GM18507 (cell line): Measurements from ENCODE around the gene UQCRC1.
A peak's percentile ranks its signal among the peaks of the same experiment; 100 is the strongest.

Experiments used
- DNase-seq: peaks from one replicate; pipeline ENCODE4 v3.0.0; 2011; ENCODE audit warnings: low read depth; ENCODE audit not compliant: insufficient read length; ENCODE audit errors: extremely low spot score
- FAIRE-seq: peaks from 2 replicates; lab custom pipeline; 2011; peaks lifted over from hg19 to GRCh38; lab: Jason Lieb, UNC

UQCRC1 gene

DNA sequence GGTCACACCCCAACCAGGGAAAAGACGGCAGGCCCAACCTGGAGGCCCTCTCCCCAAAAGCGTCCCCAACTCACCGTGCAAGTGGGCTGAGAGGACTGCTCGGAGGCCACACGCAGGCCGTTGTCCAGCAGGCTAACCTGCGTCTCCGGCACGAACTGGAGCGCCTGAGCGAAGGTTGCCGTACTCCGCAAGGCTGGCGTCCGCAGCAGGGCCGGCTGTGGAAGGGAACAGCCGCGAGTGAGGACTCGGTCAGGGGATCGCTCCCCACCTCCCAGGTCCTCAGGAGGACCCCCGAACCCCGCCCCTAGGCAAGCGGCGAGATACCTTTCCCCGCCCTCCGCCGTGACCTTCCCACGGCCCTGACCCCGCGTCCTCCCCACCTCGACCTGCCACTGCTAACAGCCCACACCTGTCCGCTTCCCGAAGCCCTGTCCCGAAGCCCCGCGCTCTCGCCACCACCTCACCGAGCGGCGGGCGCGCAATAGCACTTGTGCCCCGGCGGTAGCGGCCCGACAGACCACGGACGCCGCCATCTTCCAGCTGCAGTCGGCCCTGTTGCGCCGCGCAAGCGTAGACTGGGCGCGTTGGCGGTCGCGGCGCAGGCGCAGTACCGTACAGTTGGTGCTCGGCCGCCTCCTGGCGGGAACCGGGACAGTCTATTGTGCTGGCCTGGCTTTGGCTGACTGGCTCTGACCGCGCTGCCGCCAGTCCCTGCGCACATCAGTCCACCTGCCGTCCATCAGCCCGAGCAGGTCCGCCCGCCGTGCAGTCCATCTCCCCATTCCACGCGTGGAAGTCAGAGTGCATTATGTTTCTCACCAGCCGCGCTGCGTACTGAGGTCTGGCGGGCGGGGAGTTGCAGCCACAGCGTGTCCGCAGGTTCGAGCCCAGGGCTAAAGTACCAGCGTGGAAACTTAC lies at the start of gene UQCRC1:
Gene UQCRC1 (minus strand): TSS at position 559 of the 918 bp plus-strand sequence. CDS start 26 bp downstream, at position 533.
- DNase-seq (peak; percentile 98), FAIRE-seq (peak; percentile 92)

DNA sequence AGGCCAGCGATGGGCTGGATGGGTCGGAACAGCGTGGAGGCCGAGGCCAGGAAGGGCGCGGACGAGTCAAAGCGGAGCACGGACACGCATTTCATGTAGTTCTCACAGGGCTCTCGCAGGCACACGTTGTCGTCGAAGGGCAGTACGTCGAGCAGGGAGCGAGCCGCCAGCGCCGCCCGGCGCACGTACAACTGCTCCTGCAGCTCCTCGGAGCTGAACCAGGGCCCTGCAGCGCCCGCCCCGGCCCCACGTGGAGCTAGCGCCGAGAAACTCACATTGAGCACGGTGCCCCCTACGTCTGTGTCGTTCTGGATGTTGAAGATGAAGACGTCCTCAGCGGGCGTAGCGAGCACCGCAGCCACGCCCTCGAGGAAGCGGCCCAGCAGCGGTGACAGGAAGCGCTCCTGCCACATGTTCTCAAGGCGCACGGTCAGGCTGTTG lies 47.4 kb upstream of the UQCRC1 start:
- FAIRE-seq = peak; percentile 36

DNA sequence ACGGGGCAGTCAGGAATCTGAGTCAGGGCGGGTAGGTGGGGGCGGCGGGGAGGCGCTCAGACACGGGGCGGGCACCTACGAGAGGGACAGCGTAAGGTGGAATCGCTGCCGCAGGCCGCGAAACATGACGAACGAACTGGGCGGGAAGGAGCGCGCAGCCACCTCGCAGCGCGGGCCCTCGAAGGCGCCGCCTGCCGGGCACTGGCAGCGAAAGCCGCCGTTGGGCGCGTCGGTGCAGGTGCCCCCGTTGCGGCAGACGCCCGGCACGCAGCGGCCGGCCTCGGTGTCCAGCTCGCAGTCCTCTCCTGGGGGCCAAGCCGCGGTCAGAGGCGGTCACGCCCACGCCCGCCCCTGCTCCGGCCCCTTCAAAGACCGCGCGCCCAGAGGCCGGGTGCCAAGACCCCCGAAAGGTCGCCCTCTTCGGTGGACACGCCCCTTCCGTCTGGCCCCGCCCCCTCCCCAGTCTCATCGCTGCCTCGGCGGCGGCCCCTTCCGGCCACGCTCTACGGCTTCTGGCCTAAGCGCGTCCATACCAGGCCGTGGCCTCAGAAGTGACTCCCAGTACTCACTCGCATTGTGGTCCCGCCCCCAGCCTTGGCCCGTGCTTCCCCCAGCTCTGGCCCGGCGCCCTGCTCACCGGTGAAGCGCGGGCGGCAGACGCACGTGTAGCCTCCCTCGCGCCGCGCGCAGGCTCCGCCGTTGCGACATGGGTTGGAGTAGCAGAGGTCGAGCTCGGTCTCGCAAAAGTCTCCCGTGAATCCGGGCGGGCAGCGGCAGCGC lies 46.8 kb upstream of the UQCRC1 start:
- DNase-seq (peak; percentile 78), FAIRE-seq (peak; percentile 88)

More for the DNA sequence above, 47.4 kb upstream of the UQCRC1 start:
- no peak for DNase-seq

DNA sequence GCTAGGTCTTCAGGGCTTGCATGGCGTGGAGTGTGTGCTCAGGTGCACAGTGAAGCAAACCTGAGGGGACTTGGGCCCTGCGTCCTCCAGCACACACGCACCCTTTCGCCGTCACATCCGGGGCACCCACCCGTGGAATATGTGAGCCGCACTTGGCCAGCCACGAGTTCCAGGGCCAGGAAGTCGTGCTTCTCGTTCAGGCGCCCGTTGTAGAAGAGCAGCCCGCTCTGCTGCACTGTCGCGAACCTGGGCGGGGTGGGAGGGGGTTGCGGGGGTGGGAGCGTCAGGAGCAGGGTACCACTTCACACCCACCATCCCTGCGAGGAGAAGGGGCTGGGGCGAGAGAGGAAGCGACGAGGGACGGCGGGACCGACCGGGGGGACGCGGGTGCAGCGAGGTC lies 46.2 kb upstream of the UQCRC1 start:
- no peak for DNase-seq
- no peak for FAIRE-seq

DNA sequence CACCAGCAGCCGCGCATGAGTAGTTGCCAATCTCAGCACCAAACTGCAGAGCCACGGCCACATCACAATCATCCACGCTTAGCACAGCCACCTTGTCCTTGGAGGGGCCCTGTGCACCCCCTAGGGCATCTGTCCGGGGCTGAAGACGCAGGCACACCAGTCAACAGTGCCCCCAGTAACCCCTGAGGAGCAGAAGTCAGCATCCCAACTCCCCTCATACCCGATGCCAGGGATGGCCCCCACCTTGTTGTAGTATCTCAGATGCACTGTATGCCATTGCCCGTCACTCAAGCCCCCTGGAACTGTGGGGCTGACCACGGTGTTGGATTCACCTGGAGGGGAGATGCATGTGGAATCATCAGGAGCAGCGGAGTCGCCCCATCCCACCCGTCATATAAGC lies 45.6 kb upstream of the UQCRC1 start:
- FAIRE-seq (no peak), DNase-seq (no peak)

DNA sequence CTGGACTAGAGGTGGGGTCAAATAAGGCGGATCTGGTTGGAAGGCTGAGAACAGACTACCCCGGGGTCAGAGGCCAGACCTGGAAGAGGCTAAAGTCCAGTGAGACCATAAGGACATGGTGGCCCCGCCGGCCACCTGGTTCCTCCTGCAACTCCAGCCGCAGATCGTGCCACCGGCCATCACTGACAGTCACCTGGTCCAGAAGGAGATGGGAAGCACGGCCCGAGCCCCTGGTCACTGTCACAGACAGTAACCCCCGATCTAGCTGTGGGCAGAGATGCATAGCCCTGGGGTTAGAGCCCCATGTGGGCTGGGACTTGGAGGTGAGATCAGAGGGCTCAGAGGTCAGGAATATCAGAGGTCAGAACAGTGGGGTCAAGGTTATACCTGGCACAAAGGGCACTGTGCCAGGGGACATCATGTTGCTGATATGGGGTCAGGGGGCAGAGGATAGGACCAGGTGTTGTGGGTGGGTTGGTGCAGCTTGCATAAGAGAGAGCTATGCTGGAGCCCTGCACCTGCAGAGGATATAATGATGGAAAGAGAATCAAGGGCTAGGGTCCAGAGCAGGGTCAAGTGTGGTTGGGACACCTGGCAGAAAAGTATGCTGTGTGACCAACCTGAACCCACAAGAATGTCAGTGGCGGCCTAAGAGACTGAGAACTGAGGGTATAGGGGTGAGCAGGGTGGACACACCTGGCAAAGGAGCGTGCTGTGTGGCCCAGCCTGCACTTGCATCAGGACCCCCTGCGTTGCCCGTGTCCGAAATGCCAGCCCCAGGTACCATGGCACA lies 43.7 kb upstream of the UQCRC1 start:
- FAIRE-seq (no peak), DNase-seq (no peak)

DNA sequence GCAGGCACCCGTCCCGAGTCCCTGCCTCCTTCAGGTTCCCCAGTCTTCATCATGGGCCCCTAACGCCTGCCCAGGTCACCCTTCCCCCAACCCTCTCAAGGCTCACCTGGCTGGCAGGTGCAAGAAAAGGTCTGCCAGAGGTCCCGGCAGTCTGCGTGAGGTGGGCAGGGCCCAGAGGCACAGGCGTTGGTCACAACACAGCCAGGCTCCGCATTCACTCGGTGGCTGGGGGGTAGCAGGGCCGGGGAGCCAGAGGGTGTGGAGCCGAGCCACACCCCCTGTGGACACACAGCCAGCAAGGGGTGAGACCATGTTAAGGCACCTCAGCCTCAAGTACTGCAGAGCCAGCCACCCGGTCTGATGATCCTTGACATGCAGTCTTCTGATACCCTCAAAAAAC lies 42.3 kb upstream of the UQCRC1 start:
- DNase-seq (no peak), FAIRE-seq (no peak)

DNA sequence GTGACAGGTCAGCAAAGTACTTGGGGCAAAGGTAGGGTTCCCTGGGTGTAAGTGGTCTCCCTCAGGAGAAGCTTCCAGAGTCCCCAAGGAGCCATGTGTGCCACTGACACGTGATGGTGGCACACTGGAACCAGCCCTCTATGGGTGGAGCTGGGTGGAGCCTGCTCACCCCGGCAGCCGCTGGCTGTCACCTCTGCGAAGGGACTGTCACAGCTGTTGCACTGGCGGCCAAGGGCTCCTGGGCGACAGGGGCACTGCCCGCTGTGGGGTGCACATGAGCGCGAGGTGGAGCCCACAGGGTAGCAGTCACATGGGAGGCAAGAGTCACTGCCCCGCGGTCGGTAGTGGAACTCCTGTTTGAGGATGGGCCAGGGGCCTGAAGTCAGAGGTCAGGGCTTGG lies 41.3 kb upstream of the UQCRC1 start:
- no peak for DNase-seq
- FAIRE-seq = no peak

DNA sequence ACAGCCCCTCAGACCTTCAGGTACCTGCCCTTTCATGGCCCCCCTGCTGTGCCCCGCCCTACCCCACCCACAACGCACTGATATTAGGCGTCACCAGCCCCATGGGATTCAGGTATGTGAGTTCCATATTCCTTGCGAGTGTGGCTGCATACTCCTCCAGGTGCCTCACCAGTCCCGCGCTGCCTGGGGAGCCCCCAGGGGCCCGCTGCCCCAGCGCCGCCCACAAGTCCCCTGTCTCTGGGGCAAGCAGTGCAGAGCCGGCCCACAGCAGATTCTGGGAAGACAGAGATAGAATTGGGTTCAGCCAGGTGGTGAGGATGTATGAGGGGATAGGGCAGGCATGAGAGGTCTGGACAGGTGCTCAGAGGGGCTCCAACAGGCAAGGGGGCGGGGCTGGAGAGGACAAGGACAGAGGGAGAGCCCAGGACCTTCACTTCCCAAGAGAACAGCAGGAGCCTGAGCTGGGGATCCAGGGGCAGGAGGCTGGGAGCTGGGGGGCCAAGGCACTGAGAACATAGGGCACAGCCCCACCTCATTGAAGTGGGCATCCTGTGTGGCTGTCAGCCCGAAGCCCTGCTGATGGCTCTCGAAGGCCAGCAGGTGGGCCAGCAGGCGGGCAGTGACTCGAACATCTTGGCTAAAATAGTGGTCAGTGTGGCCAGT lies 38.9 kb upstream of the UQCRC1 start:
- no peak for FAIRE-seq
- DNase-seq = no peak

DNA sequence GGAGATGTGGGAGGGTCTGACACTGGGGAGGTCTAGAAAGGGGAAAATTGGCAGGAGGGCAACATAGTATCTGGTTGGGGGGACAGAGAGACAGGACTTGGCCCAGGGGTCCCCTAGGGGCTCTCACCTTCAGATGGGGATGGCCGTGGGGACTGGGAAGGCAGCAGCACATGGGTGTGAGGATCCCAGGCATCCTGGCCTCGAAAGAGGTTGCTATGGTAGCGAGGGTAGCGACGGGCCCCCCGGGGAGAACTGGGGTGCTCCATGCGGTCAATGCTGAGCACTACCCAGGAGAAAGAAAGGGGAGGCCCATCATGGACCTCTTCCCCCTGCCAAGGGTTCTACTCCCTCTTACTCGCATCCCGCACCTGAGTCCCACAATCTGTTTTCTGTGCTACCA lies 38.3 kb upstream of the UQCRC1 start:
- DNase-seq (no peak), FAIRE-seq (no peak)

DNA sequence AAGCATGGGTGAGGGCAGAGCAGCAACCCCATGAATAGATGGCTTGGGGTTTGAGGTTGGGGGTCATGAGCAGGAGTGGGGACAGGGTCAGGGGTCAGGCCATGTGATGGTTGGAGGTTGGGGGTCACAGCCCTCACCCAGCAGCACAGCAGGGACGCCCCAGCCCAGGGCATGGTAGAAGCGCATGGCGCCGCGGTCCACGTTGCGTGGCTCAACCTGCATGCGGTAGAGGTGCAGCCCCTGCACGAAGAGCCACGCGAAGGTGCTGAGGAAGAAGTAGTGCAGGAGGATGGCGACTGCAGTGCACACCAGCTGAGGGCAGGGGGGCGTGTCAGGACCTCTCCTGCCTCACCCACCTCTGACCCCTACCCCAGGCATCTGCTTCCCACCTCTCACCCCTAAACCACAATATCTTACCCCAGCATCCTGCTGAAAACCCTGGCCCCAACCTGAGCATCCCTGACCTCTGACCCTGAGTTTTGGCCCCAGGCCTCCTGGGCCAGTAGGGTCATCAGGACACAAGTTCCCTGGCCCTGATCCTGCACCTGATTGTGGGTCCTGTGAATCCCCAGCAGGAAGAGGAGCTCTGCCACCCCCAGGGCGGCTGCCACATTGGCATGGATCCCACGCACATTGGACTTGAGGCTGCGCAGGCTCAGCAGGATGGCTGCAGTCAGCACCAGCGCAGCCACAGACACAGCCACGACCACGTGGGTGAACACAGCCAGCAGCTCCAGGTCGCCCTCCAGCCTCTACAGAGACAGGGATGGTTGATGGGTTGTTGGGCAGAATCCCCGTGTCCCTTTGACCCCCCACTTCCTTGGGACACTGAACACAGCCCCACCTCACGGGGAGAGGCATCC lies 35.7 kb upstream of the UQCRC1 start:
- DNase-seq (no peak), FAIRE-seq (no peak)

DNA sequence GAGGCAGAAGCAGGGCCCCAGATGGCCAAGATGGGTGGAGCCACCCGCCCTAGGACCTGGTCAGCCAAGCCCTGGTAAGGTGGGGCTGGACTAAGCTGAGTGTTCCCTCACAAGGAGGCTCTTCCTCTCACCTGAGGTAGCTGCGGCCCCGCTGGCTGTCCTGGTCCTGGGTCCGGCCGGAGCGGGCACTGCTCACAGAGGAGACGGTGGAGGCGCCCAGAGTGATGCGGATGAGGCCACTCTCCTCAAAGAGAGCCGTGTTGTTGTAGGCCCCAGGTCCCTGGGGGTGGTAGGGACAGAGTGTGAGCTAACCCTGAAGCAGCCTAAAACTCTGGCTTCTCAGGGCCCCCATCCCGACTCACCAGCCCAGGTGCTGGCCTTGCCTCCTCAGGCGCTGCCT lies 33.2 kb upstream of the UQCRC1 start:
- FAIRE-seq = no peak

DNA sequence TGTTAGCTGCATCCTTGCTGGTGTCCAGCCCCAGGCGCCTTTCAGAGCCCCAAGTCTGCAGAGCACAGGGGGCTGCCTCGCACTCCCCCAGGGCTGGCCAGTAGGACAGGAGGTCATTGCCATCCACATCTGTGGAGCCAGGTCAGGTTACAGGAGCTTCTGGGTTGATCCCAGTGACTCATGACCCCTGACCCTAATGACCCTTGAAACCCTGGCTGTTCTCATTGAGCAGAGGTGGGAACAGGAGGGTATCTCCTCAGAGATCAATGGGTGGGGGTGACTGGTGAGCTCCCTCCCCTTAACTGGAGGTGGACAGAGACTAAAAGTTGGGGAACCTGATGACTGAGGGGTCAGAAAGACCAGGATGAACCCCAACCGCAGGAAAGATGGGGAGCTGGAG lies 31.9 kb upstream of the UQCRC1 start:
- DNase-seq = no peak
- no peak for FAIRE-seq

More for the DNA sequence above, 33.2 kb upstream of the UQCRC1 start:
- no peak for DNase-seq

DNA sequence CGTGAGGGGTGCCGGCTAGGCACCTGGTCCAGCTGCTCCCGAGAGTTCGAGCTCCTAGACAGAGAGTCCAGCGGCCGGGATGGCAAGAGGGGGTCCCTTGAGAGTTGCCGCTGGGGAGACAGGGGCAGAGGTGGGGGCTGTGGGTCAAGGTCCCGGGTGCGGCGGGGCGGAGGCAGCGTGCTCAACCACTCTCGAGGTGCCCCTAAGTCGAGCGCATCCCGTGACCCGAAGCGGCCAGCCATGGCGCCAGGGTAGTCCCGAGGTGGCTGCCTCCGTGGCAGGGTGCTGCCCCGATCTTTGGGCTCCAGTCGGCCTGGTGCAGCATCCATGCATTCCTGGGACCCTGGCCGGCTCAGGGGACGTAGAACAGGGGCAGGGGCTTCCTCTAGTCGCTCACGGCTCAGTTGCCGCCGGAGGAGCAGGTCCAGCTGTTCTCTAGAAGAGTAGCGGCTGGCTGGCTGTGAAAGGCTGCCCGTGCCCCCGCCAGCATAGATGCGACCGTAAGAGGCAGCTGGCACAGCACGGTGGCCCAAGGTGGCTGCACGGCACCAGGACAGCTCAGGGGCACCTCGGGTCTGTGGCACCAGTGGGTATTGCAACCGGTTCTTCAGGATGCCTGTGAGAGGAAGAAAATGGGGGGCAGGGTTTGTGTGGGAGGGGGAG lies 30.6 kb upstream of the UQCRC1 start:
- DNase-seq = no peak
- FAIRE-seq = no peak

DNA sequence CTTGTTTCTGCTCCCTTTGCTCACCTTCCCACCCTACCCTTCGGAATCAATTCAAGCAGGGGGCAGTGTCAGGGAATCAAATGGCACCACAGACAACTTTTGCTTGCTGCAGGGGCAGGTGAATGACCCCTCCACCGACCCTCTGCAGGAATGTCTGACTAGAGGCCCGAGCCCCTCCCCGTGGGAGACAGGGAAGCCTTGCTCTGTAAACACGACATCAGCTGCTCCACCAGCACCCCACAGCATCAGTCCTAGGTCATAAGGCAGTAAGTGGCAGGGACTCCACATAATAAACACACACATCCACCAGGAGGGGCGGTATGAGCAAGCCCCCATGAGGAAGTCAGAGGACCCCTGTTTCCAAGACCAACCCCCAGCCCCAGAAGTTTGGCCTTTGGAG lies 27.9 kb upstream of the UQCRC1 start:
- DNase-seq (no peak), FAIRE-seq (no peak)

DNA sequence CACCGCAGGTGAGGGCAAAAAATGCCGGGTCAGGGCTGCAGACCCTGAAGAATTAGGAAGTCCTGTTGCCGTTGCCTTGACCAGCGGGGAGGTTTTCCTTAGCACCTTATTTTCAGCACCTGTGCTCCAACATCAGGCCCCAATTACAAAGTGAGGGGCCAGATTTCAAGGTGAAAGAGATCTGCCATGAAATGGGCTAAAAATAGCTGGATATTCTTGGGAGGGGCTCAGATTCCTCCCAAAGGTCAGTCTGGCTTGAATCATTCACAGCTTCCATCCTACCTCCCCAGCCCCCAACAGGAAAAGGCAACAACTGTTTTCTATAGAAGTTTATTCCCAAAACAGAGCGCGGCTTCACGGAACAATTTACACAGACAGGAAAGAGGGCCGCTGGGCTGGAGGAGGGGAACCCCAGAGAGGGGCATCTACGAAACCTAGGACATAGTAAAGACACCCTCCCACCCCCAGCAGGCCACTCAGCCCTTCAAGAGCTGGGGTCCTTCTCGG lies 26.8 kb upstream of the UQCRC1 start:
- DNase-seq (no peak), FAIRE-seq (no peak)

DNA sequence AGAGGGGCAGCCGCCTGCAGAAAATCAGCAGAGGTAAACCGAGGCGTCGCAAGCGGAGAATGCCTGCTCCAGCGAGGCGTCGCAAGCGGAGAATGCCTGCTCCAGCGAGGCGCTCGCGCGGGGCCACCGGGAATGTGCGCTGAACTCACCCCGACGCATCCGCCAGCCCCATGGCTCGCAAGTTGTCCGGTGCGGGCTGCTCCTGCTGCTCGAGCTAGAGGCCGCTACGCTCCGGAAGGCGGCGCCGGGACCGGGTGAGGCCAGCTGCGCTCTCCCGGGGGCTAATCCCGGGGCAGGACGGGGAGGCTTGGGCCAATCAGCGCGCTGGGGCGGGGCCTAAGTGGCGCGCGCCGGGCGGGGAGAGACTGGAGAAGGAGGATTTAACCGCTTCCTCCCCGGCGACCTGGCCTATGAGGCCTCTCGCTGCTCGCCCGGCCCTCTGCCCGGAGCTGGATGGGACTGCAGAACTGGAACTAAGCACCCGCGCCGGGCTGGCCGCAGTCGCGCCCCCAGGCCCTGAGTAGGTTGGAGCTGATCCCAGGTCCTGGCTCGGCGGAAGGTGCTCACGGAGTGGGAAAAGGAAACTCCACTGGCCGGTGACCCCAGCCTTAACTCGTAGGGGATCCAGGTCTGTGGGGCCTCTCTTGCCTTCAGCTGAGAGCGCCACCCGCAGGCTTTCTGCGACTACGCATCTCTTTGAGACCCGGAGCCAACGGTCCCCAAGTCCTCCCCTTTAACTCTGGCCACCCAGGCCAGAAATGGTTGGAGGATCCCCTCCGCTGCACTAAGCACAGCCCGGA lies 26.0 kb upstream of the UQCRC1 start, which contains the start of gene SLC26A6:
Gene SLC26A6 (minus strand): TSS at position 240 of the 800 bp plus-strand sequence. CDS start 68 bp downstream, at position 172.
- peak; percentile 100 for DNase-seq
- peak; percentile 99 for FAIRE-seq
